Stimulated activated naive CD8-positive, alpha-beta T cell treated with anti-CD3 and anti-CD28 coated beads, Interleukin-15, amount 100 ng/mL, for 72 hours (primary cell): ENCODE results near the gene SLC23A2.
A peak's percentile ranks its signal among the peaks of the same experiment; 100 is the strongest.

Experiments used
- ATAC-seq: fragments of 150-1000 bp; cut with Tn5 transposase; 2 replicates; pipeline ENCODE4 v1.10.0; 2021; ENCODE audit warnings: mild to moderate bottlenecking, moderate library complexity
- DNase-seq, 2 donors: peaks; one replicate each; pipeline ENCODE4 v3.0.0; 2021 to 2022
- H3K27ac Mint-ChIP-seq, 2 donors: one replicate each; pipeline ENCODE4 v1.8.0; 2022; ENCODE audit warnings: mild to moderate bottlenecking in 2 of 2, mixed read lengths in 2 of 2, moderate library complexity in 2 of 2
- H3K27me3 Mint-ChIP-seq: one replicate; pipeline ENCODE4 v1.8.0; 2022; ENCODE audit warnings: mixed read lengths
- H3K4me1 Mint-ChIP-seq: one replicate; pipeline ENCODE4 v1.8.0; 2022; ENCODE audit warnings: mild to moderate bottlenecking, mixed read lengths
- H3K4me3 Mint-ChIP-seq, 2 donors: one replicate each; pipeline ENCODE4 v1.8.0; 2022; ENCODE audit warnings: mild to moderate bottlenecking in 2 of 2, mixed read lengths in 2 of 2, moderate library complexity in 1 of 2
- H3K9me3 Mint-ChIP-seq, 2 donors: one replicate each; pipeline ENCODE4 v1.8.0; 2022; ENCODE audit warnings: mixed read lengths in 2 of 2

Gene SLC23A2

GRCh38 chr20:4828830-4829513 is 172.3 kb downstream of the SLC23A2 start:
- H3K4me3 Mint-ChIP-seq = no peak overlapping the region
- peaks cover 0 to 3% of the 10 kb centered on the region in 2 donors for H3K9me3 Mint-ChIP-seq
- peaks cover 4% of the 10 kb centered on the region for H3K4me1 Mint-ChIP-seq
- DNase-seq = no peak
- ATAC-seq = no peak
- no peak overlapping the region for H3K27ac Mint-ChIP-seq
- H3K27me3 Mint-ChIP-seq = no peaks in the 10 kb centered on the region

- peak overlapping the region; percentile 95 to 98 for H3K4me3 Mint-ChIP-seq
- no peaks in the 10 kb centered on the region for H3K27me3 Mint-ChIP-seq
- peaks cover 28% of the 10 kb centered on the region for H3K4me1 Mint-ChIP-seq
- DNase-seq (no peak), ATAC-seq (no peak)
- H3K9me3 Mint-ChIP-seq = no peaks in the 10 kb centered on the region
- no peak overlapping the region for H3K27ac Mint-ChIP-seq
These were observed 179.7 kb downstream of the SLC23A2 start for GRCh38 chr20:4821590-4821989.

GRCh38 chr20:4820806-4821518 is 180.3 kb downstream of the SLC23A2 start:
- Mint-ChIP-seq H3K27ac (no peak overlapping the region), H3K4me1 (peaks cover 28% of the 10 kb centered on the region), H3K9me3 (no peaks in the 10 kb centered on the region), H3K27me3 (no peaks in the 10 kb centered on the region), H3K4me3 (peak overlapping the region in 1 of 2 donors; percentile 11)
- ATAC-seq (no peak), DNase-seq (no peak)

- H3K27ac Mint-ChIP-seq = no peak overlapping the region
- H3K27me3 Mint-ChIP-seq = no peaks in the 10 kb centered on the region
- no peak for DNase-seq
- peaks cover 37% of the 10 kb centered on the region for H3K4me1 Mint-ChIP-seq
- no peaks in the 10 kb centered on the region for H3K9me3 Mint-ChIP-seq
- no peak for ATAC-seq
- no peak overlapping the region for H3K4me3 Mint-ChIP-seq
These were observed 181.4 kb downstream of the SLC23A2 start for GRCh38 chr20:4819901-4820300.

GRCh38 chr20:4817230-4817671 is 184.1 kb downstream of the SLC23A2 start:
- Mint-ChIP-seq H3K4me3 (no peak overlapping the region), H3K9me3 (no peaks in the 10 kb centered on the region), H3K27me3 (no peaks in the 10 kb centered on the region), H3K27ac (no peak overlapping the region), H3K4me1 (peaks cover 52% of the 10 kb centered on the region)
- DNase-seq (no peak), ATAC-seq (no peak)

- no peaks in the 10 kb centered on the region for H3K27me3 Mint-ChIP-seq
- DNase-seq (no peak), ATAC-seq (no peak)
- H3K27ac Mint-ChIP-seq = peak overlapping the region; percentile 97 to 99
- H3K9me3 Mint-ChIP-seq = no peaks in the 10 kb centered on the region
- peaks cover 52% of the 10 kb centered on the region for H3K4me1 Mint-ChIP-seq
- H3K4me3 Mint-ChIP-seq = peak overlapping the region; percentile 91 to 92
These were observed 185.7 kb downstream of the SLC23A2 start for GRCh38 chr20:4815628-4816027.

- Mint-ChIP-seq H3K9me3 (no peaks in the 10 kb centered on the region), H3K27ac (peak overlapping the region; percentile 97 to 99), H3K27me3 (no peaks in the 10 kb centered on the region), H3K4me3 (peak overlapping the region; percentile 91 to 92), H3K4me1 (peaks cover 60% of the 10 kb centered on the region)
- peak; percentile 66 to 86 for DNase-seq
- ATAC-seq = peak; percentile 75
These were observed 186.5 kb downstream of the SLC23A2 start for GRCh38 chr20:4814696-4815252.

- peak in 1 of 2 donors; percentile 83 for DNase-seq
- Mint-ChIP-seq H3K9me3 (no peaks in the 10 kb centered on the region), H3K27me3 (no peaks in the 10 kb centered on the region), H3K27ac (peak overlapping the region; percentile 97 to 99), H3K4me1 (peaks cover 67% of the 10 kb centered on the region), H3K4me3 (peak overlapping the region; percentile 91 to 92)
- ATAC-seq = peak; percentile 83
These were observed 187.2 kb downstream of the SLC23A2 start for GRCh38 chr20:4813863-4814695.

- DNase-seq (peak; percentile 19 to 34), ATAC-seq (peak; percentile 10)
- Mint-ChIP-seq H3K4me3 (peak overlapping the region; percentile 91 to 92), H3K4me1 (peaks cover 73% of the 10 kb centered on the region), H3K27me3 (no peaks in the 10 kb centered on the region), H3K27ac (peak overlapping the region; percentile 97 to 99), H3K9me3 (no peaks in the 10 kb centered on the region)
These were observed 188.0 kb downstream of the SLC23A2 start for GRCh38 chr20:4813076-4813862.

GRCh38 chr20:4812641-4813075 is 188.7 kb downstream of the SLC23A2 start:
- Mint-ChIP-seq H3K4me1 (peaks cover 79% of the 10 kb centered on the region), H3K27me3 (no peaks in the 10 kb centered on the region), H3K27ac (peak overlapping the region; percentile 97 to 99), H3K4me3 (peak overlapping the region; percentile 91 to 92), H3K9me3 (no peaks in the 10 kb centered on the region)
- ATAC-seq = no peak
- DNase-seq = peak in 1 of 2 donors; percentile 34

- peak overlapping the region; percentile 91 to 92 for H3K4me3 Mint-ChIP-seq
- ATAC-seq = no peak
- peak overlapping the region; percentile 97 to 99 for H3K27ac Mint-ChIP-seq
- H3K27me3 Mint-ChIP-seq = no peaks in the 10 kb centered on the region
- DNase-seq = peak in 1 of 2 donors; percentile 26
- H3K4me1 Mint-ChIP-seq = peaks cover 81% of the 10 kb centered on the region
- no peaks in the 10 kb centered on the region for H3K9me3 Mint-ChIP-seq
These were observed 189.1 kb downstream of the SLC23A2 start for GRCh38 chr20:4812216-4812615.

GRCh38 chr20:4811661-4812181 is 189.6 kb downstream of the SLC23A2 start:
- Mint-ChIP-seq H3K27me3 (no peaks in the 10 kb centered on the region), H3K4me1 (peaks cover 84% of the 10 kb centered on the region), H3K27ac (peak overlapping the region; percentile 97 to 99), H3K4me3 (peak overlapping the region; percentile 91 to 92), H3K9me3 (no peaks in the 10 kb centered on the region)
- DNase-seq = peak; percentile 39 to 70
- ATAC-seq = peak; percentile 44

- Mint-ChIP-seq H3K9me3 (no peaks in the 10 kb centered on the region), H3K27me3 (no peaks in the 10 kb centered on the region), H3K27ac (peak overlapping the region; percentile 97 to 99), H3K4me3 (peak overlapping the region; percentile 91 to 92), H3K4me1 (peaks cover 89% of the 10 kb centered on the region)
- ATAC-seq = no peak
- DNase-seq = no peak
These were observed 190.1 kb downstream of the SLC23A2 start for GRCh38 chr20:4811257-4811656.

GRCh38 chr20:4810426-4811019 is 190.8 kb downstream of the SLC23A2 start:
- H3K27me3 Mint-ChIP-seq = no peaks in the 10 kb centered on the region
- DNase-seq (no peak), ATAC-seq (no peak)
- H3K4me3 Mint-ChIP-seq = peak overlapping the region; percentile 91 to 92
- H3K4me1 Mint-ChIP-seq = peaks cover 93% of the 10 kb centered on the region
- H3K9me3 Mint-ChIP-seq = no peaks in the 10 kb centered on the region
- peak overlapping the region in 1 of 2 donors; percentile 60 for H3K27ac Mint-ChIP-seq
